Fibroblast of mammary gland (primary cell): ENCODE results near the gene CDKN2B-AS1.
"Not testable (repeated sequence)": the region's sequence is repeated elsewhere in the genome, so short reads cannot be mapped to it uniquely, and the experiment has no call there.

Experiments used
- DNase-seq: peaks from one replicate; pipeline ENCODE4 v3.0.0-alpha.2; 2010; ENCODE audit warnings: low read depth
- H3K4me3 ChIP-seq: 2 replicates; pipeline ENCODE4 v1.5.1; 2011; ENCODE audit warnings: low read depth, mild to moderate bottlenecking, low read length, moderate library complexity; ENCODE audit not compliant: control insufficient read depth
- CTCF ChIP-seq: conservative IDR thresholded peaks from 2 replicates; pipeline ENCODE4 v1.5.1; 2011; ENCODE audit warnings: low read depth, low read length, inconsistent platforms; ENCODE audit not compliant: control insufficient read depth, insufficient read depth

The CDKN2B-AS1 gene

GRCh38 chr9:21994556-21995005, at the start of gene CDKN2B-AS1:
TSS of gene CDKN2B-AS1 (plus strand) at chr9:21994791.
- no peak for TF ChIP-seq CTCF
- peak; percentile 72 for DNase-seq

GRCh38 chr9:21945606-21946005, 49.0 kb upstream of the CDKN2B-AS1 start:
- H3K4me3 ChIP-seq: no peak overlapping the region
- no peak for TF ChIP-seq CTCF
- no peak for DNase-seq

More at GRCh38 chr9:21994556-21995005, at the start of gene CDKN2B-AS1:
- H3K4me3 ChIP-seq: peak within 1 kb of the TSS; percentile 98

- DNase-seq: no peak
- H3K4me3 ChIP-seq: no peak overlapping the region
- TF ChIP-seq CTCF: no peak
Observed at GRCh38 chr9:21958833-21959232, 35.8 kb upstream of the CDKN2B-AS1 start.

GRCh38 chr9:21959268-21959667, 35.3 kb upstream of the CDKN2B-AS1 start:
- DNase-seq, H3K4me3 ChIP-seq: not testable (repeated sequence)

- no peak overlapping the region for H3K4me3 ChIP-seq
- no peak for DNase-seq
- TF ChIP-seq CTCF: no peak
Observed at GRCh38 chr9:21961569-21961968, 33.0 kb upstream of the CDKN2B-AS1 start.

- no peak for TF ChIP-seq CTCF
- peak overlapping the region; percentile 52 for H3K4me3 ChIP-seq
- peak; percentile 77 for DNase-seq
Observed at GRCh38 chr9:21964925-21965385, 29.6 kb upstream of the CDKN2B-AS1 start.

GRCh38 chr9:21965401-21965951, 29.1 kb upstream of the CDKN2B-AS1 start:
- TF ChIP-seq CTCF: peak; percentile 73
- DNase-seq: peak; percentile 77

More at GRCh38 chr9:21965401-21965951, 29.1 kb upstream of the CDKN2B-AS1 start:
- H3K4me3 ChIP-seq: peak overlapping the region; percentile 52
